H9 (cell line): ENCODE data around the gene FMO5. TPM values are rescaled to one million over a fixed set of nuclear protein-coding genes. Genes with fewer than 3 reads are reported as not detected.

Source experiments
- DNase-seq: peaks from one replicate; pipeline ENCODE4 v3.0.0-alpha.2; 2017
- H2AFZ ChIP-seq: one replicate; pipeline ENCODE4 v1.6.1; 2013; ENCODE audit warnings: mild to moderate bottlenecking, low read length, control low read depth, moderate library complexity
- H2AK5ac ChIP-seq: 2 replicates; pipeline ENCODE4 v1.6.1; 2013; ENCODE audit warnings: low read length, control low read depth, mixed read lengths; ENCODE audit not compliant: insufficient read length
- H2BK120ac ChIP-seq: one replicate; pipeline ENCODE4 v1.6.1; 2013; ENCODE audit warnings: low read depth, mild to moderate bottlenecking, low read length, control low read depth, inconsistent platforms; ENCODE audit not compliant: poor library complexity, severe bottlenecking
- H2BK12ac ChIP-seq: 2 replicates; pipeline ENCODE4 v1.6.1; 2013; ENCODE audit warnings: low read length, control low read depth, mixed read lengths, low read depth; ENCODE audit not compliant: insufficient read length
- H2BK15ac ChIP-seq: 2 replicates; pipeline ENCODE4 v1.6.1; 2013; ENCODE audit warnings: low read depth, low read length, control low read depth
- H2BK20ac ChIP-seq: one replicate; pipeline ENCODE4 v1.6.1; 2013; ENCODE audit warnings: low read depth, mild to moderate bottlenecking, low read length, control low read depth, inconsistent platforms; ENCODE audit not compliant: poor library complexity, severe bottlenecking
- H2BK5ac ChIP-seq: 2 replicates; pipeline ENCODE4 v1.6.1; 2013; ENCODE audit warnings: low read length, control low read depth, mixed read lengths; ENCODE audit not compliant: insufficient read length
- H3K14ac ChIP-seq: 2 replicates; pipeline ENCODE4 v1.6.1; 2013; ENCODE audit warnings: low read length, control low read depth; ENCODE audit not compliant: insufficient read depth
- H3K18ac ChIP-seq: 2 replicates; pipeline ENCODE4 v1.6.1; 2013; ENCODE audit warnings: low read depth, mild to moderate bottlenecking, mixed read lengths, low read length, control low read depth; ENCODE audit not compliant: insufficient read length
- H3K23ac ChIP-seq: 2 replicates; pipeline ENCODE4 v1.6.1; 2013; ENCODE audit warnings: low read length, control low read depth, mixed read lengths, low read depth; ENCODE audit not compliant: insufficient read length
- H3K23me2 ChIP-seq: 2 replicates; pipeline ENCODE4 v1.6.1; 2013; ENCODE audit warnings: low read depth, mild to moderate bottlenecking, mixed read lengths, low read length, control low read depth; ENCODE audit not compliant: insufficient read length, poor library complexity, severe bottlenecking
- H3K27ac ChIP-seq: 2 replicates; pipeline ENCODE4 v1.5.1; 2013; ENCODE audit warnings: low read length, control low read depth, mixed read lengths, low read depth; ENCODE audit not compliant: insufficient read length
- H3K27me3 ChIP-seq: 2 replicates; pipeline ENCODE4 v1.6.1; 2013; ENCODE audit warnings: low read length, control low read depth, inconsistent platforms; ENCODE audit not compliant: insufficient read depth
- H3K4ac ChIP-seq: 2 replicates; pipeline ENCODE4 v1.6.1; 2013; ENCODE audit warnings: low read depth, mild to moderate bottlenecking, control low read depth, inconsistent platforms, low read length, moderate library complexity
- H3K4me1 ChIP-seq: 2 replicates; pipeline ENCODE4 v1.6.1; 2013; ENCODE audit warnings: low read length, control low read depth, inconsistent platforms; ENCODE audit not compliant: insufficient read depth
- H3K4me2 ChIP-seq: 2 replicates; pipeline ENCODE4 v1.6.1; 2013; ENCODE audit warnings: low read length, control low read depth, mixed read lengths; ENCODE audit not compliant: insufficient read length, insufficient read depth
- H3K56ac ChIP-seq: 2 replicates; pipeline ENCODE4 v1.6.1; 2013; ENCODE audit warnings: low read depth, mild to moderate bottlenecking, mixed read lengths, low read length, control low read depth; ENCODE audit not compliant: insufficient read length
- H3K79me1 ChIP-seq: 2 replicates; pipeline ENCODE4 v1.6.1; 2013; ENCODE audit warnings: low read depth, mild to moderate bottlenecking, moderate library complexity, low read length, control low read depth, inconsistent platforms; ENCODE audit not compliant: insufficient read depth, poor library complexity, severe bottlenecking
- H3K79me2 ChIP-seq: 2 replicates; pipeline ENCODE4 v1.6.1; 2013; ENCODE audit warnings: low read length, control low read depth, inconsistent platforms; ENCODE audit not compliant: insufficient read depth
- H3K9ac ChIP-seq: 2 replicates; pipeline ENCODE4 v1.6.1; 2013; ENCODE audit warnings: low read length, control low read depth, mixed read lengths; ENCODE audit not compliant: insufficient read length; ENCODE audit errors: extremely low read depth
- H3K9me3 ChIP-seq: one replicate; pipeline ENCODE4 v1.6.1; 2013; ENCODE audit warnings: low read depth, low read length, inconsistent platforms; ENCODE audit not compliant: control insufficient read depth
- H3T11ph ChIP-seq: one replicate; pipeline ENCODE4 v1.6.1; 2013; ENCODE audit warnings: mild to moderate bottlenecking, low read length, control low read depth, inconsistent platforms
- H4K20me1 ChIP-seq: one replicate; pipeline ENCODE4 v1.6.1; 2013; ENCODE audit not compliant: control insufficient read depth, insufficient read length, insufficient read depth
- H4K5ac ChIP-seq: 2 replicates; pipeline ENCODE4 v1.6.1; 2013; ENCODE audit warnings: low read depth, mild to moderate bottlenecking, mixed read lengths, low read length, control low read depth; ENCODE audit not compliant: insufficient read length
- H4K8ac ChIP-seq: replicated peaks from 2 replicates; pipeline ENCODE4 v1.6.1; 2013; ENCODE audit warnings: low read length, control low read depth, mixed read lengths, low read depth; ENCODE audit not compliant: insufficient read length
- H4K91ac ChIP-seq: 2 replicates; pipeline ENCODE4 v1.6.1; 2013; ENCODE audit warnings: low read depth, mild to moderate bottlenecking, moderate library complexity, mixed read lengths, low read length, control low read depth; ENCODE audit not compliant: insufficient read length
- H3K27ac Mint-ChIP-seq, 3 experiments: 2 replicates in 2 of 3; 3 replicates in 1 of 3; pipeline ENCODE4 v1.8.0; 2020 to 2021; ENCODE audit warnings: mixed read lengths in 3 of 3, mild to moderate bottlenecking in 1 of 3, moderate library complexity in 1 of 3
- H3K27me3 Mint-ChIP-seq: 2 replicates; pipeline ENCODE4 v1.8.0; 2021; ENCODE audit warnings: low read depth, mild to moderate bottlenecking, moderate library complexity, mixed read lengths
- H3K36me3 Mint-ChIP-seq, 3 experiments: 2 replicates in 2 of 3; 3 replicates in 1 of 3; pipeline ENCODE4 v1.8.0; 2020 to 2021; ENCODE audit warnings: low read depth in 3 of 3, mixed read lengths in 3 of 3; ENCODE audit not compliant: insufficient read depth in 1 of 3
- H3K4me1 Mint-ChIP-seq, 2 experiments: 2 replicates each; pipeline ENCODE4 v1.8.0; 2020; ENCODE audit warnings: mixed read lengths in 2 of 2
- H3K4me3 Mint-ChIP-seq, 2 experiments: 2 replicates in 1 of 2; 3 replicates in 1 of 2; pipeline ENCODE4 v1.8.0; 2020 to 2021; ENCODE audit warnings: mild to moderate bottlenecking in 2 of 2, mixed read lengths in 2 of 2, moderate library complexity in 1 of 2
- H3K9me3 Mint-ChIP-seq, 2 experiments: 2 replicates in 1 of 2; 3 replicates in 1 of 2; pipeline ENCODE4 v1.8.0; 2020; ENCODE audit warnings: mild to moderate bottlenecking in 2 of 2, mixed read lengths in 2 of 2, moderate library complexity in 1 of 2
- CTCF ChIP-seq: fragments of 200-600 bp; sonication (generic); conservative IDR thresholded peaks from 3 replicates; pipeline ENCODE4 v1.8.0; 2021; ENCODE audit warnings: antibody characterized with exemption, mild to moderate bottlenecking
- WGBS: extraction: QIAGEN DNeasy Blood & Tissue Kit; methylation state at CpG from one replicate; pipeline ENCODE4 v1.1.7; 2013; ENCODE audit warnings: missing lambda C conversion rate, low lambda C conversion rate, mixed read lengths; ENCODE audit not compliant: insufficient read length; ENCODE audit errors: extremely low coverage; 5-methylcytosine and 5-hydroxymethylcytosine counted together
- total RNA-seq: library from RNA; stranded (reverse); gene quantifications from 2 replicates; pipeline ENCODE4 v1.2.1, GENCODE V29; 2021

FMO5 gene
- total RNA-seq, 1 experiment from 2014 or later, result 0.61 TPM

GRCh38 chr1:147163019-147163418, 62.1 kb downstream of the FMO5 start:
- Histone ChIP-seq H2BK20ac (no peak overlapping the region), H3K14ac (no peak overlapping the region), H2AFZ (no peak overlapping the region), H2BK5ac (no peak overlapping the region), H2BK15ac (no peak overlapping the region), H3K23me2 (no peaks in the 10 kb centered on the region), H2BK120ac (no peak overlapping the region), H3K27ac (no peak overlapping the region), H3K4me1 (no peaks in the 10 kb centered on the region), H3K56ac (no peak overlapping the region), H4K91ac (no peak overlapping the region), H4K5ac (no peak overlapping the region), H3K9ac (no peak overlapping the region), H2AK5ac (no peak overlapping the region), H3K79me2 (no peaks in the 10 kb centered on the region), H3T11ph (no peak overlapping the region), H4K20me1 (no peaks in the 10 kb centered on the region), H3K27me3 (no peaks in the 10 kb centered on the region), H3K18ac (no peak overlapping the region), H3K9me3 (no peaks in the 10 kb centered on the region), H3K23ac (no peak overlapping the region), H3K4me2 (no peak overlapping the region), H3K4ac (no peak overlapping the region), H4K8ac (no peak overlapping the region), H3K79me1 (no peaks in the 10 kb centered on the region), H2BK12ac (no peak overlapping the region)
- H3K27ac Mint-ChIP-seq, result no peak overlapping the region
- H3K4me1 Mint-ChIP-seq, result no peaks in the 10 kb centered on the region
- no peak for DNase-seq
- no peak for TF ChIP-seq CTCF
- no peak overlapping the region for H3K4me3 Mint-ChIP-seq
- no CpG with 5 or more reads among the region's 1 CpG for WGBS
- no peaks in the 10 kb centered on the region for H3K27me3 Mint-ChIP-seq
- no peaks in the 10 kb centered on the region for H3K9me3 Mint-ChIP-seq
- peaks cover 20 to 73% (median 66%) of the 10 kb centered on the region in 3 experiments; a peak in 6 of 7 replicates for H3K36me3 Mint-ChIP-seq
